NCI-H1417 (cell line): ENCODE measurements around the gene TADA2B.
"Not testable (repeated sequence)": the region's sequence is repeated elsewhere in the genome, so short reads cannot be mapped to it uniquely, and the experiment has no call there.

Experiments
- DNase-seq, 3 experiments: peaks; one replicate each; lab custom pipeline; 2025; lab: John Stamatoyannopoulos, UW

Gene TADA2B

DNA sequence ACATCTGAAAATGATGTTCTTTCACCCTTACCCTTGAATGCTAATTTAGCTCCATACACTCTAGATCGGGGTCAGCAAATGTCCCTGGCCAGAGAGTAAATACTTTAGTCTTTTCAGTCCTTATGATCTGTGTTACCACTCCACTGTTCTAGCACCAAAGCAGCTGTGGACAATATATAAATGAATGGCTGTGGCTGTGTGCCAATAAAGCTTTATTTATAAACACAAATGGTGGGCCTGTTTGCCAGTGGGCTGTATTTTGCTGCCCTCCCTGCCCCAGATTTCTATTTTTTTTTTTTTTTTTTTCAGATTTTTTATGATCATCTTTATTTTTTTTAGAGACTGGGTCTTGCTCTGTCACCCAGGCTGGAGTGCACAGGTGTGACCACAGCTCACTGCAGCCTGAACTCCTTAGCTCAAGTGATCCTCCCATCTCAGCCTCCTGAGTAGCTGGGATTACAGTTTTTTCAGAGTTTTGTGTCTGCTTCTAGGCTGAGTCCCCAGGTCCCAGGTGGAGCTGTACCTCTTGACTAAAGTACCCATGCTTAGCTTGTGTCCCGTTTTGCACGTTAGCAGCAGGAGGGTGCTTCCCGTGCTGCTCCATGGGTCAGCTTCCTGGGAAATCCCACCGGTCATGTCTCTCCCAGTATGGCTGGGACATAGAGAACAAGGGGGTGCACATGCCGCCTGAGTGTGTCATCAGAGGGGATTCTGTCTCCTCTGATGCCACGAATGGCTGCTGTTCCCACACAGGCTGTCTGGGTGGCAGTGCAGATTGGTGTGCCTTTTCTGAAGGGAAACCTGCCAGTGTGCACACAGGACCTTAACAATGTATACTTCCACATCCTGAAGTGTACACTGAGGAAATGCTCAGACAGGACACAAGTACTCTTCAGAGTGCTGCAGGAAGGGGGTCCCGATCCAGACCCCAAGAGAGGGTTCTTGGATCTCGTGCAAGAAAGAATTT is 40.7 kb downstream of the TADA2B start:
- no peak for DNase-seq

GRCh38 chr4:7084564-7084961 is 41.4 kb downstream of the TADA2B start:
- not testable (repeated sequence) for DNase-seq

DNA sequence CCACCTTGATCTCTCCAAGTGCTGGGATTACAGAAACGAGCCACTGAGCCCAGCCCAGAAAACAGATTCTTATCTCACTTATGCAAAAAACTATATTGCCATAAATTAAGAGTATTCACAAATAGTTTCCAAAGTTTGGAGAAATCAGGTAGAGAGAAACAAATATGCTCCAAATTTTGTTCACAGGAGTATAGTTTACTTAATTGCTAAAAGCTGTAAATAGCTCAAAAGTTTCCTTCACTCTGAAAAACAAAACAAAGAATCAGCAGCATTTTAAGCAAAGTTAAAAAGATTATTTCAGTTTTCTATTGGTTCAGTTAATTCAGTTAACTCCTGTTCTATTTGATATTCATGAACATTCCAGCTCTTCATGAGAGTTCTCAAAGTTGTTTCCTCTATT is 43.2 kb downstream of the TADA2B start:
- no peak for DNase-seq

DNA sequence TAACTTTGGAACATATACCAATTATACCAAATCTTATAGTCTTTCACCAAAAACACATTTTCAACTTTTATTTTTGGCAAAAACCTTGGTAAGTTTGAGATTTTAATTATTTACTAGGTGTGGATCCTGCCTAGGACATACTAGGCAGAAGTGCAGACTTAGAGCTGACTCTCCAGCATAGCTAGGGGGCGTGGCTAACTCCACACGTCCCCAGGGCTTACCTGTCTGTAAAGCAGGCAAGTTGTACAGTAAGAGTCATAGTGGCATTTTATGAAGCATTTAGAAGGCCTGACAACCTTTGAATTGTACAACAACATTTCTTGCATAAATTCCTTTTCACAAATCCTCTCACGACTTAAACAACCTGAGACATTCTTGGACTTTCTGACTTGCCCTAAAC is 43.9 kb downstream of the TADA2B start:
- DNase-seq: no peak

GRCh38 chr4:7089213-7089986 is 46.2 kb downstream of the TADA2B start:
- no peak for DNase-seq

- DNase-seq: no peak
These were observed 48.9 kb downstream of the TADA2B start for GRCh38 chr4:7092026-7092425.

DNA sequence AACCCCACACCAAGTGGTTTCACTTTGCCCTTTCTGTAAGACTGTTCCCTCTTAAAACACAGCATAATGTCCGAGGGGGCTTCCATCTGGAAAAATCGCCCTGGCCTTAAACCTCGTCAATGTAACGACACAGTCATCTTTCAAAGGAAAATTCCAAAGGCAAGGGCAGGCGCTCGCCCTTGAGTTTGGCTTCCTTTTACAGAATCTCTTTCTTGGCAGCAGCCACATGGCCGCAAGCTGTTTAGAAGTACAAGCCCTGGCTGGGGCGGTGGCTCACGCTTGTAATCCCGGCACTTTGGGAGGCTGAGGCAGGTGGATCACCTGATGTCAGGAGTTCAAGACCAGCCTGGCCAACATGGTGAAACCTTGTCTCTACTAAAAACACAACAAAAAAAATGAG is 51.7 kb downstream of the TADA2B start:
- DNase-seq: no peak

DNA sequence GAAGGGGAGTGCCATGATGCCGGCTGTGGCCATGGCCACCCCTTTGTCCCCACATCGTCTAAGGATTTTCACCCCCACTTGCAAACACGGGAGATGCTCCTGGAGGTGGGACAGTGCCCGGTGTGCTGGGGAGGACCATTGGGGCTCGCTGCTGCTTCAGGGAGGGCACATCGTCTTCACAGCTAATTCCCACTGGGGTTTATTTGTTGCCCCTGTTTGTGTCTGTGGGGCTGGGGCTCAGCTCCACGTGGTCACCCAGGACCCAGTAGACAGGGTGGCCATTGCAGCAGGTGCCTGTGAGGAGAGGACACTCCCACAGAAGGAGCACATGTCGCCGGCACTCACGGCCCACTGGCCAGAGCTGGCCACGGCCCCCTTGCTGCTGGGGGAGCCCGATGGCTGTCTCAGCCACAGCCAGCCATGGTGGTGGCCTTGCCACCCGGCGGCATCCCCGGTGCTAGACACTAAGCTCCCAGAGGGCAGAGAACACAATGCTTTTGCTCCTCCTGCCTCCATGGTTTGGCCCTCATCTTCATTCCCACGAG is 52.5 kb downstream of the TADA2B start:
- no peak for DNase-seq

DNA sequence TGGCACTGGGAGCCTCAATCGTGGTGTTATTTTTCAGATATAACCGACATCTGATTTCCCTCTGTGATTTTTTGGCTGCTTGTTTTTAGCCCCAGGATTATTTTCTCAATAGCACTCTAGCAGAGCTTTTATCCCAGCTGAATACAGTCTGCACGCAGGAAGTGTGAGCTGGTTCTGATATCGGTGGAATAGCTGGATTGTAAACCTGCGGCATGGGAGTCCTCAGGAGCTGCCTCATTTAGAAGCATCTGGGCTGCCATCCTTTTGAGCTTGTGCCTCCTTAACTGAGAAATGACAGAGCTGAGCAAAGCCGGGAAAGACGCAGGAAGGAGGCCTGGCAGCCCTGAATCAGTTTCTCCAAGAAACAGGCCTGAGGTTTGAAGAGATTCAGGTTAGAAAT is 53.1 kb downstream of the TADA2B start:
- no peak for DNase-seq

DNA sequence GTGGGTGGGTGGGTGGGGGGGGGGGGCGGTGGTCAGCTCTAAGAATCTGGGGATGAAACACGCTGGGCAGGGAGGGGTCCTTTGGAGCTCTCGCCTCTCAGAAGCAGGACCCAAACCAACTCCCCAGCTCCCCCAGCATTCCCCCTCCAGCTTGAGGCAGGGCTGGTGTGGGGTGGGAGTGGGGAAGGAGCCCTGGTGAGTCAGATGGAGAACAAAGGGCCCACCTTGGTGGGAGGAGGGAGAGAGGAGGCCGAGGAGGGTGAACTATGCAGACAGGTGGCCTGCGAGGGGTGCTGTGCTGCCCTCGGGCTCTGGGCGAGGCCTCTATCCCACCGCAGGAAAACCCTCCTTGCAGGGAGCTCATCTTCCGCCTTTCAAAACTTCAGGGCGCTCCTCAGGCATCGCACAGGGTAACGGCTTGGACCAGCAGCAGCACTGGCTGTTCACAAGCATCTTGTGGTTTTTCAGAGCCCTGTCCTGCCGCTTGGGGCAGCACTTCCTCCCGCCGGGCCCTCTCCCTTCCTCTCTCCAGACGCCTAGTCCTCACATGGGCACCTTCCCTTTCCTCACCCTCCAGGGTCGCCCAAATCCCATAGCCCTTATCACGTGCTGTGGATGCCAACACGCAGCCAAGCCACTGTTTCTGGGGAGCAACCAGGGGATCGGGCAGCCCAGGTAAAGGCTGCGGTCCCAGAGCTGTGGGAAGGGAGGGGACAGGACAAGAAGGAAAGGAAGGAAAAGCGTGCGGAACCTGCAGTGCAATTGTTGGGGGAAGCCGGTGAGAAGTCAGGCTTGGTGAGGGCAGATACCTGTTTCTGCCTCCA is 58.7 kb downstream of the TADA2B start:
- DNase-seq: peak; percentile 51 to 73 (median 51)

GRCh38 chr4:7102516-7102909 is 59.3 kb downstream of the TADA2B start:
- DNase-seq: not testable (repeated sequence)

DNA sequence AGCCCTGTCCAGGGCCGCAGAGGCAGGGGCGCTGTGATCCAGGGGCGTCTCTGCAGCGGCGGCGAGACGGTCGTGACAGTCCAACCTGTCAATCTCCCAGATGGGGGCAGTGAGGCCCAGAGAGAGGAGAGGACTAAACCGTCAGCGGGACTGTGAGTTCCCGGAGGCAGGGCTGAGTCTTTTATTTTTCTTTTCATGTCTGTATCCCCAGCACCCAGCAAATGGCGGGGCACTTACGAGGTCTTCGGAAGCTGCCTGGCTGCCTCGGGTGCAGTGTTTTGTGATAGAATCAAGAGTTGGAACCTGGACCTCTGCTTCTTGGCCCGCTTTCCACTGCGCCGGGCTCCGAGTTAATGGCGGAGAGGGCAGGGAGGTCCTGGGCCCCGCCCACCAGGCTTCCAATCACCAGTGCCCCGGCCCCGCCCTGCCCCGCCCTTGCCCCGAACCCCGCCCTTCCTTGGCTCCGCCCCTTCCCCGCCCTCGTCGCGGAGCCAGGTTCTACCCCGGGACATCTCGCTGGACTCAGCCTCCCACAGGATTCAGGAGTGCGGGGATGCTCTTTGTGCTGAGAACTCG is 59.9 kb downstream of the TADA2B start:
- peak; percentile 58 to 82 (median 79) for DNase-seq

GRCh38 chr4:7103607-7104365 is 60.6 kb downstream of the TADA2B start:
- peak in 2 of 3 experiments; percentile 52 to 79 for DNase-seq

- no peak for DNase-seq
These were observed 61.3 kb downstream of the TADA2B start for GRCh38 chr4:7104366-7105031.

DNA sequence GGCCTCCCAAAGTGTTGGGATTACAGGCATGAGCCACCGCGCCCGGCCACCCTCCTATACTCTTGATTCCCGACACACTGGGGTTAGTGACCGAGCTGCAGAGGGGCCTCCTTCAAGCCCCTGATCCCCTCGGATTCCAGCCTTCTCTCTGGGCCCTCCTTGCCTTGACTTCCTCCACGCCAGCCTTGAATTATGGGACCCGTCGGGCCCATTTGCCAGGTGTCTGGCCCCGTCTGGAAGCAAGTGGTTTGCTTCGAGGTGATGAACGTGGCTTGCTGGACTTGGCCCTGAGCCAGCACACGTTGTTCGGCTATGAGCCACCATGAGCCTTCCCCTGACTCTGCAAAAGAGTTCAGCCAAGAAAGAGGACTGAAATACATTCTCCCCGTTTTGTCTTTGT is 62.1 kb downstream of the TADA2B start:
- DNase-seq: peak in 1 of 3 experiments; percentile 17

DNA sequence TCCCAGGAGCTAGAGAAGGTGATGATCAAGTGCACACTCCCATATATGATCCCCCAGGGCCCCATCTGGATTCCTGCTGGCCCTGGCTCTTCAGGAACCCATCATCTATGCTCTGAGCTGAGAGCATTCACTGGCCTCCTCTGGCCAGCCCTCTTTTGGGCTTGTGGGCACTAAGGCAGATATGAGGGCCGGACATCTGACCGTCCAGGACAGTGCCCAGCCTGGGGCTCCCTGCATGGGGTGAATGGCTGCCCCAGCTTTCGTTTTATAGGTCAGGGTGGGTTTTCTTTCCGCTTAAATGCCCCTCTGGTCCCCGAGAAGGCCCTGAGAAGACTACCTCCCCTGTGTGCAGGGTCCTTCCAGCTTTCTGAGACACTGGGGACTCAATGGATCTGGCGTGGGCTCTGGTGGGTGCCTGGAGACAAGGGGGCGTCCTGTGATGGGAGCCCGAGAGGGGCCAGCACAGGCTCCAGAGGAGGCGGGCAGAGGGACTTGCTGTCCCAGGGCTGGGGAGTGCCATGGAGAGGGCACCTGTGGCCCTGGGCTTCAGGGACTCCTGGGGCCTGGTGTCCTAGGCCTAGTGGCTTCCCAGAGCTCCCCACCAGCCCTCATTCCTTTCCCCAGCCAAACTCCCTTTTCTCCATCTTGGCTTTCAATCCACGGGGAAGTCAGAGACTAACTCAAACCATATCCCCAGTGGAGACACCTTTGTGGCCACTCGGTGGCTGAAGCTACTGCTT is 64.2 kb downstream of the TADA2B start:
- DNase-seq: no peak
